Psoas muscle (tissue), 8 donors: ENCODE results near the gene SMC6. TPM values are rescaled to one million over a fixed set of nuclear protein-coding genes. Genes with fewer than 3 reads are reported as not detected.

Source experiments
- ATAC-seq, 4 donors: fragments of 200-7000 bp; cut with Tn5 transposase; one replicate each; pipeline ENCODE4 v1.9.1; 2020; ENCODE audit warnings: moderate library complexity in 3 of 4, mild to moderate bottlenecking in 2 of 4
- DNase-seq, 2 donors: peaks; one replicate each; pipeline ENCODE4 v3.0.0-alpha.2; 2020
- H3K27ac ChIP-seq: fragments of 200-600 bp; one replicate; pipeline ENCODE4 v1.8.0; 2022
- H3K27me3 ChIP-seq, 3 donors: fragments of 200-600 bp in 1 of 3; one replicate each; pipeline versions ENCODE4 v1.6.1 to v1.8.0; 2013 to 2022; ENCODE audit warnings: low read length in 2 of 3, mild to moderate bottlenecking in 2 of 3, moderate library complexity in 1 of 3; ENCODE audit not compliant: insufficient read depth in 3 of 3
- H3K36me3 ChIP-seq, 2 donors: fragments of 200-600 bp in 1 of 2; one replicate each; pipeline versions ENCODE4 v1.6.1 to v1.8.0; 2013 to 2022; ENCODE audit warnings: low read depth in 1 of 2, mild to moderate bottlenecking in 1 of 2, moderate library complexity in 1 of 2; ENCODE audit not compliant: insufficient read depth in 1 of 2
- H3K4me1 ChIP-seq: fragments of 200-600 bp; one replicate; pipeline ENCODE4 v1.8.0; 2022
- H3K4me3 ChIP-seq: fragments of 200-600 bp; one replicate; pipeline ENCODE4 v1.8.0; 2022; ENCODE audit warnings: mild to moderate bottlenecking
- H3K9me3 ChIP-seq: fragments of 200-600 bp; one replicate; pipeline ENCODE4 v1.8.0; 2022
- CTCF ChIP-seq: fragments of 200-600 bp; IDR thresholded peaks from one replicate; pipeline ENCODE4 v1.8.0; 2022; ENCODE audit warnings: antibody characterized with exemption
- WGBS, 3 donors: extraction: QIAGEN DNeasy Blood & Tissue Kit; methylation state at CpG; one replicate each; pipeline versions ENCODE4 v1.1.6 to v1.1.7; 2013; 5-methylcytosine and 5-hydroxymethylcytosine counted together
- intact Hi-C, 2 donors: fragments of 100-400 bp; cut with DNase I; formaldehyde crosslinking; loops; one replicate each; pipeline versions ENCODE4 v1.11.0 to v1.14.2; 2022
- polyA plus RNA-seq, 3 donors: library from polyadenylated mRNA; stranded (reverse); fragments of 200-250 nt; gene quantifications; one replicate each; pipeline ENCODE4 v1.2.3, GENCODE V29; 2013
- total RNA-seq, 4 donors: library from RNA; stranded (reverse); fragmentation: NEBNext Ultra II Directional in 2 of 4; extraction: Animal tissue kit (Norgen Biotek cat#: 25700) in 2 of 4; gene quantifications; one replicate each; pipeline versions ENCODE4 v1.2.1 to v1.2.4, GENCODE V29; 2021 to 2023
- donor health status: healthy with polysubstance abuse.
- donor health status: DM: no; HTN: no; CAD: no; lungs with moderate emphysema.
- donor health status: Bipolar disorder and iron deficiency.
- donor health status: healthy.
- donor health status: DM: yes; HTN: yes; CAD: no.
- donor health status: DM: no; HTN: no; CAD: no.
- donor health status: DM: no; HTN: no; CAD: no.
- donor health status: DM: yes; HTN: yes; CAD: no.

Gene SMC6
- total and polyA plus RNA-seq, 7 donors = 4.8 to 10.5 (median 9.3) TPM

GRCh38 chr2:17682098-17682857, 71.3 kb downstream of the SMC6 start:
- 49 to 61% (median 53%) methylated on average over 6 of the region's 6 CpGs for WGBS, 3 donors
- ATAC-seq (no peak), DNase-seq (no peak)
- H3K27ac ChIP-seq = no peak overlapping the region
- no peak for TF ChIP-seq CTCF
- H3K27me3 ChIP-seq = no peaks in the 10 kb centered on the region
- no peaks in the 10 kb centered on the region for H3K9me3 ChIP-seq
- no peaks in the 10 kb centered on the region for H3K4me1 ChIP-seq
- H3K4me3 ChIP-seq = no peak overlapping the region
- intact Hi-C loops = no loop called here
- H3K36me3 ChIP-seq = peaks cover 3 to 67% of the 10 kb centered on the region in 2 donors

- DNase-seq (no peak), ATAC-seq (no peak)
- H3K27me3 ChIP-seq = no peaks in the 10 kb centered on the region
- H3K9me3 ChIP-seq = no peaks in the 10 kb centered on the region
- H3K4me3 ChIP-seq = no peak overlapping the region
- WGBS, 3 donors = 97 to 98% (median 97%) methylated on average over 3 of the region's 3 CpGs
- TF ChIP-seq CTCF = no peak
- no peak overlapping the region for H3K27ac ChIP-seq
- H3K4me1 ChIP-seq = no peaks in the 10 kb centered on the region
- peaks cover 3 to 63% of the 10 kb centered on the region in 2 donors for H3K36me3 ChIP-seq
- intact Hi-C loops = no loop called here
These were observed 73.5 kb downstream of the SMC6 start for GRCh38 chr2:17680119-17680518.

- DNase-seq (no peak), ATAC-seq (no peak)
- Histone ChIP-seq H3K36me3 (peaks cover 0 to 42% of the 10 kb centered on the region in 2 donors), H3K9me3 (no peaks in the 10 kb centered on the region), H3K27ac (no peak overlapping the region), H3K4me3 (no peak overlapping the region), H3K4me1 (no peaks in the 10 kb centered on the region), H3K27me3 (no peaks in the 10 kb centered on the region)
- no peak for TF ChIP-seq CTCF
- intact Hi-C loops = no loop called here
These were observed 78.8 kb downstream of the SMC6 start for GRCh38 chr2:17674817-17675216.

- Histone ChIP-seq H3K27me3 (no peaks in the 10 kb centered on the region), H3K4me3 (no peak overlapping the region), H3K4me1 (no peaks in the 10 kb centered on the region), H3K27ac (no peak overlapping the region), H3K36me3 (peaks cover 3 to 44% of the 10 kb centered on the region in 2 donors), H3K9me3 (no peaks in the 10 kb centered on the region)
- DNase-seq (no peak), ATAC-seq (no peak)
- no peak for TF ChIP-seq CTCF
- intact Hi-C loops = loop anchor here in 1 of 2 donors (2.0 kb wide), 1 partner anchor 202 kb away; no protein-coding TSS in a partner anchor
- 82 to 83% (median 83%) methylated on average over 7 of the region's 7 CpGs for WGBS, 3 donors
These were observed 80.9 kb downstream of the SMC6 start for GRCh38 chr2:17672583-17673317.
